HepG2 (cell line): ENCODE data around the gene RINL. TPM values are rescaled to one million over a fixed set of nuclear protein-coding genes. Genes with fewer than 3 reads are reported as not detected.
A peak's percentile ranks its signal among the peaks of the same experiment; 100 is the strongest.

Experiments used
- EED ChIP-seq: sonication (generic); formaldehyde crosslinking; IDR thresholded peaks from 2 replicates; pipeline ENCODE4 v1.5.0; 2020; ENCODE audit warnings: mild to moderate bottlenecking, missing genetic modification reagents
- HOXA7 ChIP-seq: sonication (generic); formaldehyde crosslinking; IDR thresholded peaks from 2 replicates; pipeline ENCODE4 v1.8.1; 2022; ENCODE audit warnings: mild to moderate bottlenecking, missing genetic modification reagents, moderate library complexity
- MAFG ChIP-seq: sonication (generic); formaldehyde crosslinking; IDR thresholded peaks from 2 replicates; pipeline ENCODE4 v1.5.1; 2020; ENCODE audit warnings: mild to moderate bottlenecking, missing genetic modification reagents
- MEF2D ChIP-seq: sonication (generic); formaldehyde crosslinking; IDR thresholded peaks from 2 replicates; pipeline ENCODE4 v1.5.1; 2020; ENCODE audit warnings: mild to moderate bottlenecking, missing genetic modification reagents
- MTF2 ChIP-seq: sonication (generic); formaldehyde crosslinking; IDR thresholded peaks from 2 replicates; pipeline ENCODE4 v1.5.0; 2020; ENCODE audit warnings: missing genetic modification reagents, borderline replicate concordance
- PCBP2 ChIP-seq: fragments of 200-400 bp; formaldehyde crosslinking; optimal IDR thresholded peaks from 2 replicates; pipeline ENCODE3; 2018; ENCODE audit warnings: low read length, low read depth; ENCODE audit not compliant: poor library complexity, severe bottlenecking
- POGK ChIP-seq: sonication (generic); formaldehyde crosslinking; conservative IDR thresholded peaks from 2 replicates; pipeline ENCODE4 v1.8.0; 2022; ENCODE audit warnings: mild to moderate bottlenecking, moderate library complexity, missing genetic modification reagents
- RBAK ChIP-seq: sonication (generic); formaldehyde crosslinking; IDR thresholded peaks from 2 replicates; pipeline ENCODE4 v1.5.1; 2020; ENCODE audit warnings: mild to moderate bottlenecking, missing genetic modification reagents
- TAF1 ChIP-seq: sonication (generic); formaldehyde crosslinking; IDR thresholded peaks from 2 replicates; pipeline ENCODE4 v1.4.0; 2020; ENCODE audit warnings: missing genetic modification reagents
- TGIF2 ChIP-seq: IDR thresholded peaks from 2 replicates; pipeline ENCODE4 v1.6.1; 2016; ENCODE audit warnings: control low read depth, missing compliant biosample characterization
- ZNF318 ChIP-seq: sonication (generic); formaldehyde crosslinking; IDR thresholded peaks from 2 replicates; pipeline ENCODE4 v1.4.0; 2020; ENCODE audit warnings: mild to moderate bottlenecking, missing genetic modification reagents
- ZNF616 ChIP-seq: sonication (generic); formaldehyde crosslinking; IDR thresholded peaks from 2 replicates; pipeline ENCODE4 v1.5.0; 2020; ENCODE audit warnings: low read depth, mild to moderate bottlenecking, missing genetic modification reagents
- ZNF687 ChIP-seq: sonication (generic); formaldehyde crosslinking; IDR thresholded peaks from 2 replicates; pipeline ENCODE4 v1.5.1; 2020; ENCODE audit warnings: mild to moderate bottlenecking, missing genetic modification reagents, moderate library complexity
- ZNF747 ChIP-seq: sonication (generic); formaldehyde crosslinking; IDR thresholded peaks from 2 replicates; pipeline ENCODE4 v1.8.1; 2023; ENCODE audit warnings: missing genetic modification reagents, mild to moderate bottlenecking, borderline replicate concordance
- ZNF773 ChIP-seq: sonication (generic); formaldehyde crosslinking; IDR thresholded peaks from 2 replicates; pipeline ENCODE4 v1.4.0; 2020; ENCODE audit warnings: missing genetic modification reagents, borderline replicate concordance
- polyA plus RNA-seq, 8 experiments: library from polyadenylated mRNA; depleted of rRNA in 3 of 8; stranded (reverse) in 7 of 8; unstranded in 1 of 8; fragments of >200 nt; fragmentation: Illumina TruSeq in 4 of 8; extraction: Trizol in 4 of 8; gene quantifications; 2 replicates each; pipeline versions ENCODE4 v1.2.1 to v1.2.3, GENCODE V29; 2011 to 2016; ENCODE audit warnings: low read depth in 4 of 8, missing spikeins in 1 of 8, mixed read lengths in 1 of 8; ENCODE audit not compliant: insufficient read depth in 1 of 8
- total RNA-seq, 5 experiments: library from RNA; depleted of rRNA; stranded (reverse); fragments of >200 nt; fragmentation: Illumina TruSeq; extraction: Trizol; gene quantifications; 2 replicates each; pipeline ENCODE4 v1.2.3, GENCODE V29; 2016; ENCODE audit warnings: low read depth in 1 of 5

RINL gene
- total and polyA plus RNA-seq, 2 of the 13 experiments (the other 11 are each of a cell fraction or from before 2014, with no cell fraction given) = 11.4 to 18.0 TPM

- no peak for TF ChIP-seq ZNF318
- no peak for TF ChIP-seq MTF2 (CRISPR knock-in tag)
- TF ChIP-seq HOXA7 (CRISPR knock-in tag) = no peak
- no peak for TF ChIP-seq TAF1 (CRISPR knock-in tag)
- peak; percentile 79; the same call in 1 of the 2 replicates for TF ChIP-seq EED (CRISPR knock-in tag)
- TF ChIP-seq MAFG = no peak
- TF ChIP-seq ZNF687 (CRISPR knock-in tag) = no peak
- TF ChIP-seq ZNF616 (CRISPR knock-in tag) = no peak
- TF ChIP-seq TGIF2 (CRISPR knock-in tag) = no peak
- TF ChIP-seq PCBP2 = no peak
- TF ChIP-seq ZNF747 = 0 out of 2 replicates have a peak, but pooled peaks have one; percentile 69
- no peak for TF ChIP-seq RBAK (CRISPR knock-in tag)
- no peak for TF ChIP-seq POGK
- TF ChIP-seq ZNF773 (CRISPR knock-in tag) = no peak
- no peak for TF ChIP-seq MEF2D (CRISPR knock-in tag)
Measured at GRCh38 chr19:38898788-38899446, 20.8 kb upstream of the RINL start (continued).
